Stimulated activated memory B cell treated with anti-CD40 and anti-IgM and Interleukin-4, amounts not matched to agents 10 μg/mL and 1 μg/mL and 100 μg/mL, for 72 hours (primary cell): ENCODE data around the gene OR2Y1.
A peak's percentile ranks its signal among the peaks of the same experiment; 100 is the strongest.
"Not testable (repeated sequence)": the region's sequence is repeated elsewhere in the genome, so short reads cannot be mapped to it uniquely, and the experiment has no call there.

Source experiments
- ATAC-seq: fragments of 150-1000 bp; cut with Tn5 transposase; 2 replicates; pipeline ENCODE4 v1.10.0; 2021
- H3K27ac Mint-ChIP-seq: one replicate; pipeline ENCODE4 v1.8.0; 2022; ENCODE audit warnings: mild to moderate bottlenecking, mixed read lengths
- H3K27me3 Mint-ChIP-seq: one replicate; pipeline ENCODE4 v1.8.0; 2022; ENCODE audit warnings: mixed read lengths
- H3K36me3 Mint-ChIP-seq: one replicate; pipeline ENCODE4 v1.8.0; 2022; ENCODE audit warnings: mixed read lengths
- H3K4me1 Mint-ChIP-seq: one replicate; pipeline ENCODE4 v1.8.0; 2022; ENCODE audit warnings: mixed read lengths
- H3K4me3 Mint-ChIP-seq: one replicate; pipeline ENCODE4 v1.8.0; 2022; ENCODE audit warnings: mild to moderate bottlenecking, moderate library complexity, mixed read lengths
- H3K9me3 Mint-ChIP-seq: one replicate; pipeline ENCODE4 v1.8.0; 2022; ENCODE audit warnings: mixed read lengths

The OR2Y1 gene

DNA sequence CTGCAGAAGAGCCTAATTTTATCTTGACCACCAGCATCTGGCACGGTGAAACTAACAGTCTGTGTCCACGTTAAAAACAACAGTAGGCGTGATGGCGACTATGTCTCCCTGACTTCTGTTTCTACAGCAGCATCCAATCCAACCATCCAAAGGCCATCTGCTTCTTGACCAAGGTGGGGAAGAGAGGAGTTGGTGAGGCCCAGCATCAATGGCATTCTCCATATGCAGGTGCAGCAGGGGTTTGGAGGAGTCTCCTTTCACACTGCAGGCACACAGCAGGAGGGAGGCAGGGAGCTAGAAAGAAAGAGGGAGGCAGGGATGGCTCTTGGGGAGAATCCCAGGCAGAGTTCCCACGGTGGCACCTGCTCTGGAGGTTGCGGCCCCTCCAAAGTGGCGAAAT lies 35.8 kb upstream of the OR2Y1 start:
- H3K36me3 Mint-ChIP-seq, result no peaks in the 10 kb centered on the region
- H3K4me1 Mint-ChIP-seq, result no peaks in the 10 kb centered on the region
- H3K27ac Mint-ChIP-seq, result no peak overlapping the region
- peaks cover 13% of the 10 kb centered on the region for H3K27me3 Mint-ChIP-seq
- H3K4me3 Mint-ChIP-seq, result no peak overlapping the region
- peaks cover 6% of the 10 kb centered on the region for H3K9me3 Mint-ChIP-seq
- ATAC-seq, result no peak

DNA sequence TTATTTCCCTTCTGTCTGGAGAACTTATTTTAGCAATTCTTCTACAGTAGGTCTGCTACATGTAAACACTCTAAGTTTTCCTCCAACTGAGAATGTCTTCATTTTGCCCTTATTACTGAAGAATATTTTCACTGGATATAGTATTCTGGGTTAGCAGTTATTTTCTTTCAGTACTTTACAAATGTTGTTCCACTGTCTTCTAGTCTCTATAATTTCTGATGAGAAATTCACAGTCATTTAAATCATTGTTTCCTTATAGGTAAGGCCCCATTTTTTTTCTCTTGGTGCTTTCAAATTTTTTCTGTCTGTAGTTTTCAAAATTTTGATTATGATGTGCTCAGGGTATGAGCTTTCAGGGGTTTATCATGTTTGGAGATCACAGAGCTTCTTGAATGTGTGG lies 32.0 kb upstream of the OR2Y1 start:
- Mint-ChIP-seq H3K4me1 (no peaks in the 10 kb centered on the region), H3K36me3 (no peaks in the 10 kb centered on the region), H3K4me3 (no peak overlapping the region), H3K9me3 (peaks cover 18% of the 10 kb centered on the region), H3K27ac (no peak overlapping the region), H3K27me3 (peaks cover 27% of the 10 kb centered on the region)
- no peak for ATAC-seq

DNA sequence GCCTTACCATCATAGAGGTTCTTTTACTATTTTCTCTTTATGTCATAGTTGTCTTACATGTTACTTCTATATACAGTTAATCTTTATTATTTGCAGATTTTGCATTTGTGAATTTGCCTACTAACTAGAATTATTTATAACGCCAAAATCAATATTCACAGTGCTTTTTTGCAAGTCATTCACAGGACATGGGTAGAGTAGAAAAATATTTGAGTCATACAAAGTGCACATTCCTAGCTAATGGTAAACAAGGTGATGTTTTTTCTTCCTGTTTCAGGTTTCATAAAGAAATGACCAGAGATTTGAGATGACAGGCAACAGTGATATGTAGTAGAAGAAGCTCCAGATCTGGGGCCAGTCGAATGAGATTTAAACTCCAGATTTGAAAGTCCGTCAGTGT lies 30.0 kb upstream of the OR2Y1 start:
- Mint-ChIP-seq H3K36me3 (no peaks in the 10 kb centered on the region), H3K9me3 (peaks cover 22% of the 10 kb centered on the region), H3K27ac (no peak overlapping the region), H3K4me3 (no peak overlapping the region), H3K27me3 (peaks cover 22% of the 10 kb centered on the region), H3K4me1 (no peaks in the 10 kb centered on the region)
- no peak for ATAC-seq

DNA sequence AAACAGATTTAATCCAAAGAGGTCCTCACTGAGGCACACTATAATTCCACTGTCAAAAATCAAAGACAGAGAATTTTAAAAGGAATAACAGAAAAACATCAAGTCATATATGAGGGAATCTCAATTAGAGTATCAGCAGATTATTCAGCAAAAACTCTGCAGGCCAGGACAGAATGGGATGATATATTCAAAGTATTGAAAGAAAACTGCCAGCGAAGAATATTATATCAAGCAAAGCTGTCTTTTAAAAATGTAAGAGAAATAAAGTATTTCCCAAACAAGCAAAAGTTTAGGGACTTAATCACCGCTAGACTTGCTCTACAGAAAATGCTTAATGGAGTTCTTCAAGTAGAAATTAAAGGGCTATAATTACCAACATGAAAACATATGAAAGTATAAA lies 15.7 kb upstream of the OR2Y1 start:
- H3K27ac Mint-ChIP-seq, result no peak overlapping the region

DNA sequence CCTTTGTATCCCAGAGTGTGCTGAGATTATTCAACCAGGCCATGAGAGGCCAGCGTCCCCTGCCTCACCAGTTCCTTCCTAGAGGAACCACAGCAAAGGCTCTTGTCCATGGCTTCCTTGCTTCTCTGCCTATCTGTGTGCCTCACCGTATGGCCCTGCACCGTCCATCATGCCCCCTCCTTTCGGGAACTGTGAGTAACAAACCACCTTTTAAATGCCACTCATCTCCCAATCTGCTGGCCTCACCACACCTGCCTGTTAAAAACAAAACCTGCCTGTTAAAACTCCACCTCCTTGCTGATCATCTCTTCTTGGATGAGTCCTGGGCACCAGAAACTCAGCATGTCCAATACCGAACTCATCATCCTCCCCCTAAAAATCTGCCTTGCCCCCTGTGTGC lies 4.4 kb upstream of the OR2Y1 start:
- peaks cover 7% of the 10 kb centered on the region for H3K27me3 Mint-ChIP-seq
- H3K27ac Mint-ChIP-seq, result no peak overlapping the region
- no peaks in the 10 kb centered on the region for H3K36me3 Mint-ChIP-seq
- H3K4me1 Mint-ChIP-seq, result no peaks in the 10 kb centered on the region
- no peak for ATAC-seq
- H3K9me3 Mint-ChIP-seq, result no peaks in the 10 kb centered on the region
- H3K4me3 Mint-ChIP-seq, result no peak overlapping the region

More for the DNA sequence above, 15.7 kb upstream of the OR2Y1 start:
- Mint-ChIP-seq H3K4me1 (no peaks in the 10 kb centered on the region), H3K9me3 (peaks cover 18% of the 10 kb centered on the region), H3K36me3 (no peaks in the 10 kb centered on the region), H3K27me3 (peaks cover 24% of the 10 kb centered on the region), H3K4me3 (no peak overlapping the region)
- ATAC-seq, result no peak

DNA sequence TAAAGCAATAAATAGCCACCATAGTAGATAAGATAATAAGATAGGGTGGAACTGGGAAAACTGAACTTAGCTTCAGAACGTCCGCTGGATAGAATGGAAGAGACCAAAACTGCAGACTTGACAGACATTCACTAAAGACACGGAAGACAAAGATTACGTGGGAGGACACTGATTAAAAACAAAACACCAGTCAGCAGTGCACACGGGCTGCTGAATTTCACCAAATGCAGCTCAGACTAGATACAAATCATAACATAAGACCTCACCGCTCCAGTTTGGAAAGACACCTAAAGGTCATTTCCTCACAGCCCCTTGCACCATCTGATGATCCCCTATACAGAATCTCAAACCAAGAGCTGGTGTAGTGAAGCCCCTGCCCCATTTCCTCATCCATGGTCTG lies 2.9 kb upstream of the OR2Y1 start:
- H3K9me3 Mint-ChIP-seq, result no peaks in the 10 kb centered on the region
- H3K27ac Mint-ChIP-seq, result no peak overlapping the region
- no peak overlapping the region for H3K4me3 Mint-ChIP-seq
- H3K4me1 Mint-ChIP-seq, result no peaks in the 10 kb centered on the region
- H3K27me3 Mint-ChIP-seq, result peaks cover 18% of the 10 kb centered on the region
- H3K36me3 Mint-ChIP-seq, result no peaks in the 10 kb centered on the region
- no peak for ATAC-seq

DNA sequence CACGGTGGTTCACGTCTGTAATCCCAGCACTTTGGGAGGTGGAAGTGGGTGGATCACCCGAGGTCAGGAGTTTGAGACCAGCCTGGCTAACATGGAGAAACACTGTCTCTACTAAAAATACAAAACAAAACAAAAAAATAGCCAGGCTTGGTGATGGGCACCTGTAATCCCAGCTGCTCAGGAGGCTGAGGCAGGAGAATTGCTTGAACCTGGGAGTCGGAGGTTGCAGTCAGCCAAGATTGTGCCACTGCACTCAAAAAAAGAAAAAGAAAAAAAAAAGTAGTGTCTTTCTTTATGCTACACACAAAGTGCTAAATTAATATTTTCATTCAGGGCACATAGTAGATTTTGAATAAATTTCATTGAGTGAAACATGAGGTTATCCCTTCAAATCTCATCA lies 1.1 kb upstream of the OR2Y1 start:
- H3K27ac Mint-ChIP-seq, ATAC-seq, H3K4me3 Mint-ChIP-seq, H3K36me3 Mint-ChIP-seq, H3K4me1 Mint-ChIP-seq, H3K9me3 Mint-ChIP-seq: not testable (repeated sequence)
- peaks cover 21% of the 10 kb centered on the region for H3K27me3 Mint-ChIP-seq

DNA sequence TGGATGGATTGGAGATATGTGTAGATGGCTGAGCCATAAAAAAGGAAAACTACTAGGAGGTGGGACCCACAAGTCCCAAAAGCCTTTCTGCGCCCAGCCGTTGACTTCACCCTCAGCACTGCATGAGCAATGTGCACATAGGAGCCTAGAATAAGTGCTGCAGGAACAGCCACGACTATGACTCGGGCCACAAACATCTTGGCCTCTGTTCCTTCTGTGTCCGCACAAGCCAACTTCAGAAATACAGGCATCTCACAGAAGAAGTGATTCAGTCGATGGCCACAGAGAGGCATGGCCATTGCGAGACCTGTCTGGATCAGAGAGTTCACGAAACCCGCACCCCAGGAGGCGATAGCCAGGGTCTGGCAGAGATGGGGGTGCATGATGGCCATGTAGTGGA lies 587 bp downstream of the OR2Y1 start:
- Mint-ChIP-seq H3K4me1 (no peaks in the 10 kb centered on the region), H3K27ac (no peak overlapping the region), H3K9me3 (no peaks in the 10 kb centered on the region), H3K27me3 (peaks cover 30% of the 10 kb centered on the region), H3K36me3 (no peaks in the 10 kb centered on the region), H3K4me3 (no peak overlapping the region)
- no peak for ATAC-seq

DNA sequence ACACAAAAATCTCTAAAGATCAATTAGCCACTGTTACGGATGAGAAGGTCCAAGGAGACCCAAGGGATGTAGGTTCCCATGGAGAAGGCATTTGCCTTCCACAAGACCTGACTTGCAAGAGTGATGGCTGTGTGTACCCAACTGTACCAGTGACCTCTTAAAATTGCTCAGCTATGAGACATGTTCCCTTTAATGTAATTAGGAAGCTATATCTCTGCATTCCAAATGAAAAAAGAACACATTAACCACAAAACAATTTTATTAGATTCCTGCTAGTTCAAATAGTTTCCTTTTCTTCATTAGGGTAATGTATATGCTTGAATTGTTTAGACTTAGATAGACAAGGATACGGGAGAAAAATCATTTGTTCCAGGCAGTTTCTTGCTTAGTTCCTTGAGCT lies 3.3 kb downstream of the OR2Y1 start:
- Mint-ChIP-seq H3K27me3 (peaks cover 32% of the 10 kb centered on the region), H3K27ac (no peak overlapping the region), H3K36me3 (no peaks in the 10 kb centered on the region), H3K9me3 (no peaks in the 10 kb centered on the region), H3K4me1 (no peaks in the 10 kb centered on the region), H3K4me3 (no peak overlapping the region)
- no peak for ATAC-seq

DNA sequence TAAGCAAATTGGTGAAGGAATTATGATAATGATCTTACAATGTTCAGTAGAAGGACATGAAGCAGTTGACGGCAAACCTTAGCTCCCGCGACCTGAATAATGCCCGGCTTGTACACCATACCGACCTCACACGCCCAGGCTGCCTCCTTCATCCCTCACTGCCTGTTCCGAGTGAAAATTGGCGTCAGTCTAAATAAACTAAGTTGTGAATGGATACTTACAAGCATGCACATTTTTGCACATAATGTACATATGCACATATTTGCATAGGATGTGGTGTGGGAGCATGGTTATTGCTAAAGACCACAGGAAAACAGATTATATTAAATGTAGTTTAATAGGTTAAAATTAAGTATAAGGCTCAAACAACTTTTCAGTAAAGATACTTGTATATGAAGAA lies 14.9 kb downstream of the OR2Y1 start:
- H3K4me3 Mint-ChIP-seq, result no peak overlapping the region
- H3K36me3 Mint-ChIP-seq, result no peaks in the 10 kb centered on the region
- no peaks in the 10 kb centered on the region for H3K4me1 Mint-ChIP-seq
- no peak overlapping the region for H3K27ac Mint-ChIP-seq
- no peak for ATAC-seq
- H3K27me3 Mint-ChIP-seq, result peaks cover 85% of the 10 kb centered on the region
- no peaks in the 10 kb centered on the region for H3K9me3 Mint-ChIP-seq

DNA sequence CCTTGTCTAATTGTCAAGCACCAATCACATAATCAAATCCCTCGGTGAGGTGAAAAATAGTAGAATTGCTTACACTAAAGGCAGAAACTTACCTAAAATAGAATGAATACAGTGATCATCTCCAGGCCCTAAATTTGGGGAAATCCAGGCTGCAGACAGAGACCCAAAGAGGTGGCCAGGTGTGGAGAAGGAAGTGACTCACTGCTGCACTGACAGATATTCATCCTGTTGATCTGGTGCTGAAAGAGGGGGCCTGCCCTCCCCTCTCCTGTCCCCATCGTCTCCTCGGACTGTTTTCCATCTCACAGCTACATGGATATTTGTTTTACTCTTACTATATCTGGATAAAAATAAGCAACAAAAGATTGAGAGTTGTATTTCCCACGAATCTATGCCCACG lies 15.9 kb downstream of the OR2Y1 start:
- H3K4me3 Mint-ChIP-seq, result no peak overlapping the region
- H3K27me3 Mint-ChIP-seq, result peaks cover 85% of the 10 kb centered on the region
- no peak for ATAC-seq
- no peak overlapping the region for H3K27ac Mint-ChIP-seq
- no peaks in the 10 kb centered on the region for H3K9me3 Mint-ChIP-seq
- H3K4me1 Mint-ChIP-seq, result no peaks in the 10 kb centered on the region
- H3K36me3 Mint-ChIP-seq, result no peaks in the 10 kb centered on the region

DNA sequence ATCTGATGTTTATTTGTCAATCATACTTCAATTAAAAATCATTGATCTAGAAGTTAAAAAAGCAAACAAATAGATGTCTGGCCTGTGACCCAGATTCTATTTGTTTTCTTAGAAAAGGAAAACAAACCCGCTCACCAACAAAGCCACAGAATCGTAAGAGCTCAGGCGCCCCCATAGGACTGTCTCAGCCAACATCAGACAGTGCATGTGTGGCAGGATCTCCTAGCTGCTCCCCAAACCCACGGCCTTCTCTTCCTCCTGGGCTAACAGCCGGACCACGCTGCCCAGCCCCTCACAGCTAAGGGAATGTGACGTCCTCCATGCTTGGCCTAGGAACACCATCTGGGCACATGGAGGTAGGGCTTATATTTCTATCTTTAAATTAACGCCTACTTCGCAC lies 19.4 kb downstream of the OR2Y1 start:
- no peak overlapping the region for H3K4me3 Mint-ChIP-seq
- H3K9me3 Mint-ChIP-seq, result no peaks in the 10 kb centered on the region
- no peak overlapping the region for H3K27ac Mint-ChIP-seq
- H3K4me1 Mint-ChIP-seq, result no peaks in the 10 kb centered on the region
- peaks cover 73% of the 10 kb centered on the region for H3K27me3 Mint-ChIP-seq
- ATAC-seq, result no peak
- H3K36me3 Mint-ChIP-seq, result no peaks in the 10 kb centered on the region

DNA sequence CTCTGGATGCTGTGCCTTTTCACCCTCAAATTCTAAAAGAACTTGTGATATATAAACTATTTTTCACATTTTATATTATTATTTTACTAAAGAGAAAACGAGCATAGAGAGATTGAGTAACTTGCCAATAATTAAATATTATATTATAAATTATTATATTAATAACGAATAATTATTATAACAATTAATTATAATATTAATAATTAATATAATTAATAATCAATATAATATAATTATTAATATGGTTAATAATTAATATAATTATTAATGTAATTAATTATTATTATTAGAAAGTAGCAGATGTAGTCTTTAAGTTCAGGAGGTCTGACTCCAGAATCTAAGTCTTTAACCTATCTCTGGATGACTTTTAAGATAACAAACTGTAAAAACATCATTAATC lies 20.1 kb downstream of the OR2Y1 start:
- Mint-ChIP-seq H3K4me1 (no peaks in the 10 kb centered on the region), H3K27me3 (peaks cover 73% of the 10 kb centered on the region), H3K36me3 (no peaks in the 10 kb centered on the region), H3K4me3 (no peak overlapping the region), H3K27ac (no peak overlapping the region), H3K9me3 (no peaks in the 10 kb centered on the region)
- ATAC-seq, result no peak

DNA sequence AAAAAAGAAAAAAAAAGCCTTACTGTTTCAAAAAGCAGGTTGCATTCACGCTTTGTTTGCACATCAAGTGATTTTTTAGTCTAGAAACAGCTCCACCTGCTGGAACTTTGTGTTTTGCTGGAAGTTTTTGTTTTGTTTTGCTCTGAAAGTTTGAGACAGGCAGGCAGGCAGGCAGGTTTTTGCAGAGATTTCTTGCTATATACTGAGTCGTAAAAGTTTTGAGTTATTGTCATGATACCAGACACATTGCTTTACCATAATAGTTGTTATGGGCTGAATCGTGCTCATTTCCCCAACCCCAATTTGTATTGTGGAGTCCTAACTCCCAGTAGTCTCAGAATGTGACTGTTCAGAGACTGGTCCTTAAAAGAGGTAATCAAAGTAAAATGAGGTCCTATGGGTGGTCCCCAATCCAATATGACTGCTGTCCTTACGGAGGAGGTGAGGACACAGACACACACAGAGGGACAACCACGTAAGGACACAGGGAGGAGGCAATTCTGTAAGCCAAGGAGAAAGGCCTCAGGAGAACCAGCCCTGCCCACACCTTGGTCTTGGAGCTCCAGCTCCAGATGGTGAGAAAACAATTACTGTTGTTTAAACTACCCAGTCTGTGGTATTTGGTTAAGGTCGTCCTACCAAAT lies 20.9 kb downstream of the OR2Y1 start:
- Mint-ChIP-seq H3K9me3 (no peaks in the 10 kb centered on the region), H3K36me3 (no peaks in the 10 kb centered on the region), H3K4me1 (no peaks in the 10 kb centered on the region), H3K27me3 (peaks cover 73% of the 10 kb centered on the region), H3K4me3 (no peak overlapping the region), H3K27ac (no peak overlapping the region)
- no peak for ATAC-seq

DNA sequence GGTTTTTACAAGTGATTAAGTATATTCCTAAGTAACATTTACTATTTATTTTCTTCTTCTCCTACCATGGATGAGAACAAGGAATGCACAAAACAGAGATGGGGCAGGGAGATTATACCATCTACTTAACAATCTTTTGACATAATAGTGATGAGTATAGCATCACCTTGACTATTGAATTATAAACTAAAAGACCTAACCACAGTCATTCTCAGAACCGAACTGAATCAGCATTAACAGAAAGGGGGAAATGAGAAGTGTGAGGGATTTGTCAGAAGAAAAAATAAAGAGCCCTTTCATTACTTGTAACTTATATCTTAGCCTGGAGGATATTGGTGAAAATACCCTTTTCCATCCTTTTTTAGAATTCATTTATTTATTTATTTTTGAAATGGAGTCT lies 21.9 kb downstream of the OR2Y1 start:
- ATAC-seq, result peak; percentile 41

DNA sequence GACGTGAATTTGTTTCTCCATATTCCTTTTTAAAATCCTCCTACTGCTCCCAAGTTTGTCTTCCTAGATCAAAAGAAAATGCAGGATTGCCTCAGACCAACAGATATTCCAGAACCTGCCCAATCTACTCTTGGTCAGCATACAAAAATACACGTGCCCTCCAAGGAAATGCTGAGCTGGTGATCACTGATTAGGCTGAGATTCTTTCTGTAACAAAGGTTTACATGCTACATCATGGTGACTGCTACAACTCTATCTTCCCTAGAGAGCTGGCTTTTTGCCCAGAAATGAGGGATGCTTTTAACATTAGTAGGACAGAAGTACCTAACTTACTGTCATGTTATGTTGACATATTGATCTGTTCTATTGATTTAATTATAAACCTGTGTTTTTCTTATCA lies 35.5 kb downstream of the OR2Y1 start:
- Mint-ChIP-seq H3K27ac (no peak overlapping the region), H3K4me3 (no peak overlapping the region), H3K9me3 (peaks cover 13% of the 10 kb centered on the region), H3K27me3 (peaks cover 15% of the 10 kb centered on the region), H3K4me1 (no peaks in the 10 kb centered on the region), H3K36me3 (no peaks in the 10 kb centered on the region)
- no peak for ATAC-seq

More for the DNA sequence above, 21.9 kb downstream of the OR2Y1 start:
- no peak overlapping the region for H3K27ac Mint-ChIP-seq
- H3K4me3 Mint-ChIP-seq, result no peak overlapping the region
- peaks cover 73% of the 10 kb centered on the region for H3K27me3 Mint-ChIP-seq
- H3K9me3 Mint-ChIP-seq, result peaks cover 4% of the 10 kb centered on the region
- no peaks in the 10 kb centered on the region for H3K36me3 Mint-ChIP-seq
- no peaks in the 10 kb centered on the region for H3K4me1 Mint-ChIP-seq

DNA sequence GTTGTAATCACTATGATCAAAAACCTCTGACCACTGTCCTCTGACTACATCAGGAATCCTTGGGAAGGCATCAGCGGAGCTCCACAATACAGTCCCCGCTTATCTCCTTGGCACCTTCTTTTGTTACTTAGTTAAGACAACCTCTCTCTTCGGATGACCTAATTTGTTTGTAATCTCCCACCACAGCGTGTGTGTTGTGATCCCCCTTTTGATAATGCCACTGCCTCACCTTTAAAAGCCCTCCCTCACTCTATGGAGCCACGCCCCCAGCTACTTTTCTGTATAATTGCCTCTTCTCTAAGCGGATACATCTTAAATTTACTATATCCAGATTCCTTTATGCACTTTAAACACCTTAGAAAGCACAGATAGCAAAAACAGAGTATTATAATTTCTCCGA lies 35.9 kb downstream of the OR2Y1 start:
- H3K4me3 Mint-ChIP-seq, result no peak overlapping the region
- ATAC-seq, result no peak
- H3K36me3 Mint-ChIP-seq, result no peaks in the 10 kb centered on the region
- peaks cover 18% of the 10 kb centered on the region for H3K27me3 Mint-ChIP-seq
- H3K27ac Mint-ChIP-seq, result no peak overlapping the region
- peaks cover 14% of the 10 kb centered on the region for H3K9me3 Mint-ChIP-seq
- H3K4me1 Mint-ChIP-seq, result no peaks in the 10 kb centered on the region
